NK-92 treated with Interleukin-12 subunit alpha and Interleukin-12 subunit beta, amount 100 ng/mL, for 24 hours (cell line): ENCODE measurements around the gene ARPC4.

Experiments
- DNase-seq: peaks from one replicate; lab custom pipeline; 2025; lab: John Stamatoyannopoulos, UW

The ARPC4 gene

GRCh38 chr3:9793161-9793781, 389 bp downstream of the ARPC4 start:
- DNase-seq: no peak

GRCh38 chr3:9794400-9794799, 1.5 kb downstream of the ARPC4 start:
- no peak for DNase-seq

- no peak for DNase-seq
These were observed 2.3 kb downstream of the ARPC4 start for GRCh38 chr3:9795207-9795606.

GRCh38 chr3:9797196-9797945, 4.5 kb downstream of the ARPC4 start:
- no peak for DNase-seq

GRCh38 chr3:9800529-9800928, 7.6 kb downstream of the ARPC4 start:
- no peak for DNase-seq

- no peak for DNase-seq
These were observed 10.6 kb downstream of the ARPC4 start for GRCh38 chr3:9803494-9803893.

- no peak for DNase-seq
These were observed 12.1 kb downstream of the ARPC4 start for GRCh38 chr3:9804996-9805395.

- no peak for DNase-seq
These were observed 13.3 kb downstream of the ARPC4 start for GRCh38 chr3:9806137-9806536.

GRCh38 chr3:9806688-9807589, 14.1 kb downstream of the ARPC4 start:
- DNase-seq: no peak

GRCh38 chr3:9807981-9808344, 15.1 kb downstream of the ARPC4 start:
- DNase-seq: no peak

GRCh38 chr3:9808345-9809037, 15.6 kb downstream of the ARPC4 start:
- no peak for DNase-seq

- DNase-seq: no peak
These were observed 16.3 kb downstream of the ARPC4 start for GRCh38 chr3:9809239-9809614.

- DNase-seq: no peak
These were observed 16.9 kb downstream of the ARPC4 start, which contains the start of gene TTLL3 for GRCh38 chr3:9809615-9810432. Gene TTLL3 (plus strand): TSS chr3:9810262. CDS start chr3:9810662, 400 bp downstream.

GRCh38 chr3:9810433-9810770, 17.5 kb downstream of the ARPC4 start:
- DNase-seq: no peak

- DNase-seq: no peak
These were observed 18.0 kb downstream of the ARPC4 start for GRCh38 chr3:9810846-9811245.

- no peak for DNase-seq
These were observed 20.1 kb downstream of the ARPC4 start for GRCh38 chr3:9812870-9813483.

GRCh38 chr3:9815986-9816385, 23.1 kb downstream of the ARPC4 start:
- no peak for DNase-seq

- DNase-seq: no peak
These were observed 24.6 kb downstream of the ARPC4 start for GRCh38 chr3:9817436-9817835.

GRCh38 chr3:9818666-9819335, 25.9 kb downstream of the ARPC4 start:
- DNase-seq: no peak

- no peak for DNase-seq
These were observed 27.7 kb downstream of the ARPC4 start for GRCh38 chr3:9820543-9820942.
